ENCODE measurements around the gene NELL2. TPM values are rescaled to one million over a fixed set of nuclear protein-coding genes. Genes with fewer than 3 reads are reported as not detected.

NELL2 gene
- total RNA-seq, 1 donor from 2014 or later = 11.5 TPM

GRCh38 chr12:44521702-44522101 is 354.4 kb downstream of the NELL2 start:
- Mint-ChIP-seq H3K27me3 (ENCODE audit: insufficient read depth) (no peaks in the 10 kb centered on the region), H3K27ac (no peak overlapping the region), H3K9me3 (no peaks in the 10 kb centered on the region), H3K4me1 (ENCODE audit: low read depth) (no peaks in the 10 kb centered on the region), H3K4me3 (no peak overlapping the region), H3K36me3 (ENCODE audit: low read depth) (no peaks in the 10 kb centered on the region)
- DNase-seq (ENCODE audit: low spot score) = no peak
- intact Hi-C loops (cut with micrococcal nuclease) = no loop called here

DNA sequence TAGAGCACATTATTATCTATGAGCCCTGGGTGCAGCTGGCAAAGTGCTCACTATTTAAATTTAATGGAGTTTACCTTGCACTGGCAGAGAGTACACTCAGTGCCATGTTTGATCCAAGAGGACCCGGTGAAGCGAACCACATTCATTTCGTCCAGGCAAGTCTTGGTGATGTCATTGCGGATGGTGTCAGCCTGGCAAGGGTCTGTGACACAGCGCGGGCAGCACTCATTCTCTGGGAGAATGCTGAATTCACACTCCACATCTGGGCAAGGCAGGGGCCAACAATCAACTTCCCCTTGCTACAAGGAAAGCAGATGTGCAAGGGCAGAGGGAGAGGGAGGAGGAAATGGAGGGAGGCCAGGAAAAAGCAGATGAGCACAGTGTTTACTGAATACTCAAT is 356.2 kb downstream of the NELL2 start:
- Mint-ChIP-seq H3K4me1 (ENCODE audit: low read depth) (no peaks in the 10 kb centered on the region), H3K36me3 (ENCODE audit: low read depth) (no peaks in the 10 kb centered on the region), H3K27ac (no peak overlapping the region), H3K9me3 (no peaks in the 10 kb centered on the region), H3K27me3 (ENCODE audit: insufficient read depth) (no peaks in the 10 kb centered on the region), H3K4me3 (no peak overlapping the region)
- no peak for DNase-seq (ENCODE audit: low spot score)
- intact Hi-C loops (cut with micrococcal nuclease) = no loop called here

- no peaks in the 10 kb centered on the region for H3K27me3 Mint-ChIP-seq (ENCODE audit: insufficient read depth)
- no peaks in the 10 kb centered on the region for H3K9me3 Mint-ChIP-seq
- H3K27ac Mint-ChIP-seq = no peak overlapping the region
- no peaks in the 10 kb centered on the region for H3K36me3 Mint-ChIP-seq (ENCODE audit: low read depth)
- intact Hi-C loops (cut with micrococcal nuclease) = no loop called here
- DNase-seq (ENCODE audit: low spot score) = no peak
- H3K4me3 Mint-ChIP-seq = no peak overlapping the region
- no peaks in the 10 kb centered on the region for H3K4me1 Mint-ChIP-seq (ENCODE audit: low read depth)
These were observed 364.8 kb downstream of the NELL2 start for GRCh38 chr12:44511289-44511688.

GRCh38 chr12:44510510-44510909 is 365.6 kb downstream of the NELL2 start:
- no peaks in the 10 kb centered on the region for H3K4me1 Mint-ChIP-seq (ENCODE audit: low read depth)
- H3K36me3 Mint-ChIP-seq (ENCODE audit: low read depth) = no peaks in the 10 kb centered on the region
- DNase-seq (ENCODE audit: low spot score) = no peak
- intact Hi-C loops (cut with micrococcal nuclease) = no loop called here
- H3K9me3 Mint-ChIP-seq = no peaks in the 10 kb centered on the region
- no peak overlapping the region for H3K27ac Mint-ChIP-seq
- no peak overlapping the region for H3K4me3 Mint-ChIP-seq
- H3K27me3 Mint-ChIP-seq (ENCODE audit: insufficient read depth) = no peaks in the 10 kb centered on the region

GRCh38 chr12:44510076-44510475 is 366.0 kb downstream of the NELL2 start:
- no peak for DNase-seq (ENCODE audit: low spot score)
- Mint-ChIP-seq H3K4me1 (ENCODE audit: low read depth) (no peaks in the 10 kb centered on the region), H3K27me3 (ENCODE audit: insufficient read depth) (no peaks in the 10 kb centered on the region), H3K4me3 (no peak overlapping the region), H3K9me3 (no peaks in the 10 kb centered on the region), H3K27ac (no peak overlapping the region), H3K36me3 (ENCODE audit: low read depth) (no peaks in the 10 kb centered on the region)
- intact Hi-C loops (cut with micrococcal nuclease) = no loop called here

DNA sequence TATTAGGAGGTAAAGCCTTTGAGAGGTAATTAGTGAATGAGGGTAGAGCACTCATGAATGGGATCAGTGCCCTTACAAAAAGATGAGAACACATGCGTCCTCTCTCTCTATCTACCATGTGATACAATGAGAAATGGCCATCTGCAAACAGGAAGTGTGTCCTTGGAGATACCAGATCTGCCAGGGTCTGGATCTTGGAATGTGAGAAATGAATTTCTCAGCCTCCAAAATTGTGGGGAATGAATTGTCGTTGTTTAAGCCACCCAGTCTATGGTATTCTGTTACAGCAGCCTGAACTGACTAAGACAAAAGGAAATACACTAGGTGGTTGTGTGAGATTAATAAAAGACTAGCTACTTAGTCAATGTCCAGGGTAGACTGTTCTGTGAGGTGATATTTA is 366.6 kb downstream of the NELL2 start:
- Mint-ChIP-seq H3K4me3 (no peak overlapping the region), H3K9me3 (no peaks in the 10 kb centered on the region), H3K36me3 (ENCODE audit: low read depth) (no peaks in the 10 kb centered on the region), H3K27me3 (ENCODE audit: insufficient read depth) (no peaks in the 10 kb centered on the region), H3K27ac (no peak overlapping the region), H3K4me1 (ENCODE audit: low read depth) (no peaks in the 10 kb centered on the region)
- no peak for DNase-seq (ENCODE audit: low spot score)
- intact Hi-C loops (cut with micrococcal nuclease) = no loop called here

- Mint-ChIP-seq H3K9me3 (no peaks in the 10 kb centered on the region), H3K27ac (no peak overlapping the region), H3K36me3 (ENCODE audit: low read depth) (no peaks in the 10 kb centered on the region), H3K4me3 (no peak overlapping the region), H3K4me1 (ENCODE audit: low read depth) (no peaks in the 10 kb centered on the region), H3K27me3 (ENCODE audit: insufficient read depth) (no peaks in the 10 kb centered on the region)
- DNase-seq (ENCODE audit: low spot score) = no peak
- intact Hi-C loops (cut with micrococcal nuclease) = no loop called here
These were observed 368.7 kb downstream of the NELL2 start for GRCh38 chr12:44507461-44507860.

DNA sequence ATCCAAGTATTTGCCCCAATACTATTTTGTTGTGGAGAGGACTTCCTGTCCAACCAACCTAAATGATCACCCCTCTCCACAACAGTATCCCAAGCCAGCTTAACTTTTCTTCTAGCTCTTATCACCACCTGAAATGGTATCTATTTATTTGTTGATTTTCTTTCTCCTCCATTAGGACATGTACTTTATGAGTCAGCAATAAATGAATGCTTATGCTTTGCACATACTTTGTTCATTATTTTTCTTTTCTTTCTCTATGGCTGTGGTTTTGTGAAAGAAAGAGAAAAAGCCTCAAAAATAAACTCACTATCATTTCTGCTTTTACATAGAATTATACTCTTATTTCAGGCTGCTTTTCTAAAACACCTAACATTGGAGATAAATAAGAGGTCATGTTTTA is 371.3 kb downstream of the NELL2 start:
- intact Hi-C loops (cut with micrococcal nuclease) = no loop called here

GRCh38 chr12:44503329-44503728 is 372.8 kb downstream of the NELL2 start:
- intact Hi-C loops (cut with micrococcal nuclease) = no loop called here
- Mint-ChIP-seq H3K36me3 (ENCODE audit: low read depth) (no peaks in the 10 kb centered on the region), H3K27me3 (ENCODE audit: insufficient read depth) (no peaks in the 10 kb centered on the region), H3K4me1 (ENCODE audit: low read depth) (no peaks in the 10 kb centered on the region), H3K9me3 (no peaks in the 10 kb centered on the region), H3K27ac (no peak overlapping the region), H3K4me3 (no peak overlapping the region)
- no peak for DNase-seq (ENCODE audit: low spot score)

More for the DNA sequence above, 371.3 kb downstream of the NELL2 start:
- Mint-ChIP-seq H3K36me3 (ENCODE audit: low read depth) (no peaks in the 10 kb centered on the region), H3K4me3 (no peak overlapping the region), H3K9me3 (no peaks in the 10 kb centered on the region), H3K27ac (no peak overlapping the region), H3K27me3 (ENCODE audit: insufficient read depth) (no peaks in the 10 kb centered on the region), H3K4me1 (ENCODE audit: low read depth) (no peaks in the 10 kb centered on the region)
- no peak for DNase-seq (ENCODE audit: low spot score)

GRCh38 chr12:44502681-44503080 is 373.4 kb downstream of the NELL2 start:
- Mint-ChIP-seq H3K27me3 (ENCODE audit: insufficient read depth) (no peaks in the 10 kb centered on the region), H3K9me3 (no peaks in the 10 kb centered on the region), H3K4me1 (ENCODE audit: low read depth) (no peaks in the 10 kb centered on the region), H3K4me3 (no peak overlapping the region), H3K27ac (no peak overlapping the region), H3K36me3 (ENCODE audit: low read depth) (no peaks in the 10 kb centered on the region)
- intact Hi-C loops (cut with micrococcal nuclease) = no loop called here
- no peak for DNase-seq (ENCODE audit: low spot score)

GRCh38 chr12:44500423-44500822 is 375.7 kb downstream of the NELL2 start:
- intact Hi-C loops (cut with micrococcal nuclease) = no loop called here
- H3K4me3 Mint-ChIP-seq = no peak overlapping the region
- H3K27ac Mint-ChIP-seq = no peak overlapping the region
- no peaks in the 10 kb centered on the region for H3K9me3 Mint-ChIP-seq
- H3K36me3 Mint-ChIP-seq (ENCODE audit: low read depth) = no peaks in the 10 kb centered on the region
- no peak for DNase-seq (ENCODE audit: low spot score)
- H3K27me3 Mint-ChIP-seq (ENCODE audit: insufficient read depth) = no peaks in the 10 kb centered on the region
- H3K4me1 Mint-ChIP-seq (ENCODE audit: low read depth) = no peaks in the 10 kb centered on the region

- Mint-ChIP-seq H3K27ac (no peak overlapping the region), H3K27me3 (ENCODE audit: insufficient read depth) (no peaks in the 10 kb centered on the region), H3K36me3 (ENCODE audit: low read depth) (no peaks in the 10 kb centered on the region), H3K4me3 (no peak overlapping the region), H3K9me3 (no peaks in the 10 kb centered on the region), H3K4me1 (ENCODE audit: low read depth) (no peaks in the 10 kb centered on the region)
- intact Hi-C loops (cut with micrococcal nuclease) = no loop called here
- no peak for DNase-seq (ENCODE audit: low spot score)
These were observed 379.1 kb downstream of the NELL2 start for GRCh38 chr12:44497044-44497443.

DNA sequence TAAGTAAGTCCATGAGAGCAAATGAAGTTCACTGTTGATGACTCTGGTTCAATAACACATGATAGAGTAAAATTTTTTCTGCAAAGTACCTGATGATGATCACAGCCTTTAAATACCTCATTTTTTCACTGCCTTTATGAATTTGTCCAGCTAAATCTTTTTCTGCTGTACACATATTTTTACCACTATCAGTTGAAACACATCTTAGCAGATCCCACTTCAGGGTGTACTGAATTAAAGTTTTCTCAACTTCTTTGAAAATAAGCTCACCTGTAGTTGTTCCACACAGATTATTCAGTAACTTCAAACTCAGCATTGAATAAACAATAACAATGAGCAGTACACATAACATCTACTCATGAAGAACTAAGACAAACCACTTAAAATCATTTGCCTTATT is 385.9 kb downstream of the NELL2 start:
- Mint-ChIP-seq H3K4me1 (ENCODE audit: low read depth) (no peaks in the 10 kb centered on the region), H3K27me3 (ENCODE audit: insufficient read depth) (no peaks in the 10 kb centered on the region), H3K4me3 (no peak overlapping the region), H3K36me3 (ENCODE audit: low read depth) (no peaks in the 10 kb centered on the region), H3K9me3 (no peaks in the 10 kb centered on the region), H3K27ac (no peak overlapping the region)
- no peak for DNase-seq (ENCODE audit: low spot score)
- intact Hi-C loops (cut with micrococcal nuclease) = no loop called here

- Mint-ChIP-seq H3K9me3 (peaks cover 6% of the 10 kb centered on the region), H3K27me3 (ENCODE audit: insufficient read depth) (peaks cover 2% of the 10 kb centered on the region), H3K4me1 (ENCODE audit: low read depth) (no peaks in the 10 kb centered on the region)
These were observed 387.9 kb downstream of the NELL2 start for GRCh38 chr12:44488180-44488579.

More at GRCh38 chr12:44488180-44488579, 387.9 kb downstream of the NELL2 start:
- H3K27ac Mint-ChIP-seq = no peak overlapping the region
- no peak for DNase-seq (ENCODE audit: low spot score)
- intact Hi-C loops (cut with micrococcal nuclease) = no loop called here
- H3K36me3 Mint-ChIP-seq (ENCODE audit: low read depth) = no peaks in the 10 kb centered on the region
- H3K4me3 Mint-ChIP-seq = no peak overlapping the region
